ENCODE measurements around the gene ZNF256. TPM values are rescaled to one million over a fixed set of nuclear protein-coding genes. Genes with fewer than 3 reads are reported as not detected.

The ZNF256 gene
- total and polyA plus RNA-seq, 9 of the 15 experiments (the other 6 are each of a cell fraction or from before 2014, with no cell fraction given): 0.07 to 0.36 (median 0.21) TPM; not detected in 1

DNA sequence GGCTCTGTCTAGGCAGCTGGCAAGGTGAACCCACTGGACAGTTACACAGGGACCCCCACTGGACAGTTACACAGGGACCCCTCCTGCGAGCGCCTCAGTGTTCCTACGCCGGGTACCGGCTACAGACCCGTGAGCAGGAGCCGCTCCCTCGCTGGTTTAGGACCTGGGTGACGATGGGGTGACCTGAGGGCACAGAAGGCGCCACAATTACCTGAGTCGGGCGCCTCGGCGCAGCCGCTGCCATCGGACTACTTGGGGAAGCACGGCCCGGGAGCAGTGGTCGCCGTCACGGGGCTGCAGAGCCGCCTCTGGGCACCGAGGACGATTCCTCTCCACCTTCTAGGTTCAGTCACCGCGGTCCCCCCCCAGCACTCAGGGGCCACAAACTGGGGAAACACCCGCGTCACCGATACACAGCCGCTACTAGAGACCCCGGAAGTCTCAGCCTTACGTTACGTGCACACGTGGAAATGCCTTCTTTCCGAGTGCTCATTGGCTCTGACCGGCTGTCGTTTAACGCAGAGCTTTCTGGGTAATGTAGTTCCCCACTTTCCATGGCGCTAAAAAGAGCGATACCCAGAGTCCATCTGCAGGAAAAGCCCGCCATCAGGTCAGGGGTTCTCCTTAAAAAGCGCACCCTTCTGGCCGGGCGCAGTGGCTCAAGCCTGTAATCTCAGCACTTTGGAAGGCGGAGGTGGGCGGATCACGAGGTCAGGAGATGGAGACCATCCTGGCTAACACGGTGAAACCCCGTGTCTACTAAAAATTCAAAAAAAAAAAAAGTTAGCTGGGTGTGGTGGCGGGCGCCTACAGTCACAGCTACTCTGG is 31.1 kb downstream of the ZNF256 start, which contains the start of gene ZNF417 (continued):
- TF ChIP-seq, protein P1, sequence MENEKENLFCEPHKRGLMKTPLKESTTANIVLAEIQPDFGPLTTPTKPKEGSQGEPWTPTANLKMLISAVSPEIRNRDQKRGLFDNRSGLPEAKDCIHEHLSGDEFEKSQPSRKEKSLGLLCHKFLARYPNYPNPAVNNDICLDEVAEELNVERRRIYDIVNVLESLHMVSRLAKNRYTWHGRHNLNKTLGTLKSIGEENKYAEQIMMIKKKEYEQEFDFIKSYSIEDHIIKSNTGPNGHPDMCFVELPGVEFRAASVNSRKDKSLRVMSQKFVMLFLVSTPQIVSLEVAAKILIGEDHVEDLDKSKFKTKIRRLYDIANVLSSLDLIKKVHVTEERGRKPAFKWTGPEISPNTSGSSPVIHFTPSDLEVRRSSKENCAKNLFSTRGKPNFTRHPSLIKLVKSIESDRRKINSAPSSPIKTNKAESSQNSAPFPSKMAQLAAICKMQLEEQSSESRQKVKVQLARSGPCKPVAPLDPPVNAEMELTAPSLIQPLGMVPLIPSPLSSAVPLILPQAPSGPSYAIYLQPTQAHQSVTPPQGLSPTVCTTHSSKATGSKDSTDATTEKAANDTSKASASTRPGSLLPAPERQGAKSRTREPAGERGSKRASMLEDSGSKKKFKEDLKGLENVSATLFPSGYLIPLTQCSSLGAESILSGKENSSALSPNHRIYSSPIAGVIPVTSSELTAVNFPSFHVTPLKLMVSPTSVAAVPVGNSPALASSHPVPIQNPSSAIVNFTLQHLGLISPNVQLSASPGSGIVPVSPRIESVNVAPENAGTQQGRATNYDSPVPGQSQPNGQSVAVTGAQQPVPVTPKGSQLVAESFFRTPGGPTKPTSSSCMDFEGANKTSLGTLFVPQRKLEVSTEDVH (IDR thresholded peaks at IDR 0.05; ENCODE audit: low read depth, partially characterized antibody): peak; percentile 90
- TF ChIP-seq, protein P2, sequence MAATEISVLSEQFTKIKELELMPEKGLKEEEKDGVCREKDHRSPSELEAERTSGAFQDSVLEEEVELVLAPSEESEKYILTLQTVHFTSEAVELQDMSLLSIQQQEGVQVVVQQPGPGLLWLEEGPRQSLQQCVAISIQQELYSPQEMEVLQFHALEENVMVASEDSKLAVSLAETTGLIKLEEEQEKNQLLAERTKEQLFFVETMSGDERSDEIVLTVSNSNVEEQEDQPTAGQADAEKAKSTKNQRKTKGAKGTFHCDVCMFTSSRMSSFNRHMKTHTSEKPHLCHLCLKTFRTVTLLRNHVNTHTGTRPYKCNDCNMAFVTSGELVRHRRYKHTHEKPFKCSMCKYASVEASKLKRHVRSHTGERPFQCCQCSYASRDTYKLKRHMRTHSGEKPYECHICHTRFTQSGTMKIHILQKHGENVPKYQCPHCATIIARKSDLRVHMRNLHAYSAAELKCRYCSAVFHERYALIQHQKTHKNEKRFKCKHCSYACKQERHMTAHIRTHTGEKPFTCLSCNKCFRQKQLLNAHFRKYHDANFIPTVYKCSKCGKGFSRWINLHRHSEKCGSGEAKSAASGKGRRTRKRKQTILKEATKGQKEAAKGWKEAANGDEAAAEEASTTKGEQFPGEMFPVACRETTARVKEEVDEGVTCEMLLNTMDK (IDR thresholded peaks at IDR 0.05; ENCODE audit: borderline replicate concordance, insufficient read depth, low read depth, low read length, poor library complexity, severe bottlenecking): peak; percentile 89
- TF ChIP-seq RBFOX2 (IDR thresholded peaks at IDR 0.05; ENCODE audit: low read depth, low read length) (peak; percentile 83), ZBTB33 (CRISPR knock-in tag; IDR thresholded peaks at IDR 0.05) (peak; percentile 67; the same call in 1 of the 2 replicates), ETV1 (tag; conservative IDR thresholded peaks at IDR 0.05; ENCODE audit: low read depth) (0 out of 2 replicates have a peak, but pooled peaks have one; percentile 11), CBX1 (IDR thresholded peaks at IDR 0.05; ENCODE audit: low read depth) (peak; percentile 54; the same call in 1 of the 2 replicates), ZNF197 (CRISPR knock-in tag; IDR thresholded peaks at IDR 0.05; ENCODE audit: low read depth) (peak; percentile 57; the same call in 1 of the 2 replicates), ZBTB2 (IDR thresholded peaks at IDR 0.05) (peak; percentile 95), NFYB (IDR thresholded peaks at IDR 0.05; ENCODE audit: extremely low read depth, insufficient read length) (peak; percentile 32), TAF1 (IDR thresholded peaks at IDR 0.05; ENCODE audit: control insufficient read depth, extremely low read depth, insufficient read depth, low read length, severe bottlenecking) (peak; percentile 48), MNT (conservative IDR thresholded peaks at IDR 0.05) (peak; percentile 78 to 86), CREM (IDR thresholded peaks at IDR 0.05; ENCODE audit: low read depth) (peak; percentile 94), RBBP5 (IDR thresholded peaks at IDR 0.05; ENCODE audit: borderline replicate concordance, insufficient read depth, low read length, poor library complexity, severe bottlenecking) (peak; percentile 44)
- TF ChIP-seq, protein P3, sequence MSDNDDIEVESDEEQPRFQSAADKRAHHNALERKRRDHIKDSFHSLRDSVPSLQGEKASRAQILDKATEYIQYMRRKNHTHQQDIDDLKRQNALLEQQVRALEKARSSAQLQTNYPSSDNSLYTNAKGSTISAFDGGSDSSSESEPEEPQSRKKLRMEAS (CRISPR knock-in tag; IDR thresholded peaks at IDR 0.05): peak; percentile 14; the same call in 1 of the 2 replicates

Measured in K562 (cell line).